Measurements from ENCODE around the gene POLR2L. TPM values are rescaled to one million over a fixed set of nuclear protein-coding genes. Genes with fewer than 3 reads are reported as not detected.

POLR2L gene
- total RNA-seq, 1 donor from 2014 or later: 142 TPM

DNA sequence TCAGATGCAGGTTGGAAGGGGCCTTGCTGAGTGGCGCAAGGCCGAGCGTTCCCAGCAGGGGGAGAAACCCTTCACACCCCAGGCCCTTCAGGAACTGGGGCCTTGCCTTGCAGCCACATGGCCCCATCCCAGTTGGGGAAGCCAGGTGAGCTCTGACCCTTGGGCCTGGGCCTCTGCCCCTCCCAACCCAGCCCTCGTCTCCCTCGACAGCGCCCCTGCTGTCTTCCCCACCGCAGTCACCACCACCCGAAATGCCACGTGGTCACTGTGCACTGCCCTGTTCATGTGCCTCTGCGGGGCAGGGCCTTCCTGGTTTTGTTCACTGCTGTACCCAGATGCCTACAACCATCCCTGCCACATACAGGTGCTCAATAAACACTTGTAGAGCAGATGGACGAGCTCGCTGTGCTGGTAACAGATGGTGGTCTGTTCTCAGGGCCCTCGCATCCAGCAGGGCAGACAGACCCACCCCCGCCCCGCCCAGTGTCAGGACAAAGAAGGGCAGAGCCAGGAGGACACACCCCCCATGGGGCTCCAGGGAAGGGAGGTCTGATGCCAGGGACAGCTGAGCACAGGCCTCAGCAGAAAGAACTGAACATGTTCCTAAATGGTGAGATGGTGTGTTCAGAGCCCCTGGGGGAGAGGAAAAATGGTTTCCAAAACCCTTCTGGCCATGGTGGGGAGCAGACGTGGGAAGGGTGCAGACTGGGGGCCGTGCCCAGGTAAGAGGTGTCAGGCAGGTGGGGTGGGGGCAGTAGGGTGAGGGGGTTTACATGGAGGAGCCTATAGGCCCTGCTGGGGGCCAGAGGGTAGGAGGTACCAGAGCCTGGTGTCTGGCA, 3.7 kb downstream of the POLR2L start:
- TF ChIP-seq, protein P1, sequence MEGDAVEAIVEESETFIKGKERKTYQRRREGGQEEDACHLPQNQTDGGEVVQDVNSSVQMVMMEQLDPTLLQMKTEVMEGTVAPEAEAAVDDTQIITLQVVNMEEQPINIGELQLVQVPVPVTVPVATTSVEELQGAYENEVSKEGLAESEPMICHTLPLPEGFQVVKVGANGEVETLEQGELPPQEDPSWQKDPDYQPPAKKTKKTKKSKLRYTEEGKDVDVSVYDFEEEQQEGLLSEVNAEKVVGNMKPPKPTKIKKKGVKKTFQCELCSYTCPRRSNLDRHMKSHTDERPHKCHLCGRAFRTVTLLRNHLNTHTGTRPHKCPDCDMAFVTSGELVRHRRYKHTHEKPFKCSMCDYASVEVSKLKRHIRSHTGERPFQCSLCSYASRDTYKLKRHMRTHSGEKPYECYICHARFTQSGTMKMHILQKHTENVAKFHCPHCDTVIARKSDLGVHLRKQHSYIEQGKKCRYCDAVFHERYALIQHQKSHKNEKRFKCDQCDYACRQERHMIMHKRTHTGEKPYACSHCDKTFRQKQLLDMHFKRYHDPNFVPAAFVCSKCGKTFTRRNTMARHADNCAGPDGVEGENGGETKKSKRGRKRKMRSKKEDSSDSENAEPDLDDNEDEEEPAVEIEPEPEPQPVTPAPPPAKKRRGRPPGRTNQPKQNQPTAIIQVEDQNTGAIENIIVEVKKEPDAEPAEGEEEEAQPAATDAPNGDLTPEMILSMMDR (IDR thresholded peaks at IDR 0.05): peak; percentile 51

DNA sequence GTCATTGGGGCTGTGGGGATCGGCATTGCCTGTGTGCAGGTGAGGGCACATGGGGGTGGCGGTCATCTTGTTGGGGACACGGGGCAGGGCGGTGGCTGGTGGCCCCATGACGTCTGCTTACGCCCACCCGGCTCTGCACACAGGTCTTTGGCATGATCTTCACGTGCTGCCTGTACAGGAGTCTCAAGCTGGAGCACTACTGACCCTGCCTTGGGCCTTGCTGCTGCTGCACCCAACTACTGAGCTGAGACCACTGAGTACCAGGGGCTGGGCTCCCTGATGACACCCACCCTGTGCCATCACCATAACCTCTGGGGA, 4.4 kb downstream of the POLR2L start:
- Mint-ChIP-seq H3K4me3 (ENCODE audit: unreplicated experiment) (no peak overlapping the region), H3K27me3 (ENCODE audit: low read depth) (no peaks in the 10 kb centered on the region), H3K9me3 (ENCODE audit: low read depth) (no peaks in the 10 kb centered on the region), H3K4me1 (ENCODE audit: low read depth) (peaks cover 38% of the 10 kb centered on the region), H3K27ac (ENCODE audit: unreplicated experiment) (no peak overlapping the region), H3K36me3 (ENCODE audit: low read depth) (peaks cover 6% of the 10 kb centered on the region)
- DNase-seq (ENCODE audit: low spot score): no peak
- TF ChIP-seq, protein P1 (IDR thresholded peaks at IDR 0.05): no peak

More for the DNA sequence above, 3.7 kb downstream of the POLR2L start:
- Mint-ChIP-seq H3K9me3 (ENCODE audit: low read depth) (no peaks in the 10 kb centered on the region), H3K4me1 (ENCODE audit: low read depth) (peaks cover 43% of the 10 kb centered on the region), H3K4me3 (ENCODE audit: unreplicated experiment) (no peak overlapping the region), H3K27ac (ENCODE audit: unreplicated experiment) (peak overlapping the region; percentile 59), H3K36me3 (ENCODE audit: low read depth) (peaks cover 6% of the 10 kb centered on the region), H3K27me3 (ENCODE audit: low read depth) (no peaks in the 10 kb centered on the region)
- DNase-seq (ENCODE audit: low spot score): no peak

DNA sequence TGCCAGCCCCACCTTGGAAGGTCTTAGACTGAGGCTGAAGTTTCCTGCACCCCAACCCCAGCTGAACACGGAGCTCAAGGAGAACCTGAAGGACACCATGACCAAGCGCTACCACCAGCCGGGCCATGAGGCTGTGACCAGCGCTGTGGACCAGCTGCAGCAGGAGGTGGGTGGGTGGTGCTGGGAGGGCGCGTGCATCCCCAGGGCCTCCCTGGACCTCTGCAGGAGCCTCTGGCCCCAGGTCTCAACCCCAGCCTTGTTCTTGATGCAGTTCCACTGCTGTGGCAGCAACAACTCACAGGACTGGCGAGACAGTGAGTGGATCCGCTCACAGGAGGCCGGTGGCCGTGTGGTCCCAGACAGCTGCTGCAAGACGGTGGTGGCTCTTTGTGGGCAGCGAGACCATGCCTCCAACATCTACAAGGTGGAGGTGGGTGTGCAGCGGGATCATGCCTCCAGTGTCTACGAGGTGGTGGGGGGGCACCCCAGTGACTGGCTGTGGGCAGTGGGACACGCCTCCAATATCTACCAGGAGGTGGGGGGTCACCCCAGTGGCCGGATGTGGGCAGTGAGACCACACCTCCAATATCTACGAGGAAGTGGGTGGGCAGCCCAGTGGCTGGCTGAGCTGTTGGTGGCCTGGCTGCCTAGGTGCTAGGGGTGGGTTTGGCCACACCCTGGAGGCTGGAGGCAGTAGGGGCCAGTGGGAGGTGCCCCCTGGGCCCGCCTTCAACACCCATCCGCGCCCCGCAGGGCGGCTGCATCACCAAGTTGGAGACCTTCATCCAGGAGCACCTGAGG, 4.9 kb downstream of the POLR2L start:
- peaks cover 6% of the 10 kb centered on the region for H3K36me3 Mint-ChIP-seq (ENCODE audit: low read depth)
- TF ChIP-seq, protein P1 (IDR thresholded peaks at IDR 0.05): no peak
- H3K9me3 Mint-ChIP-seq (ENCODE audit: low read depth): no peaks in the 10 kb centered on the region
- no peak overlapping the region for H3K4me3 Mint-ChIP-seq (ENCODE audit: unreplicated experiment)
- H3K27ac Mint-ChIP-seq (ENCODE audit: unreplicated experiment): no peak overlapping the region
- peaks cover 39% of the 10 kb centered on the region for H3K4me1 Mint-ChIP-seq (ENCODE audit: low read depth)
- no peaks in the 10 kb centered on the region for H3K27me3 Mint-ChIP-seq (ENCODE audit: low read depth)
- no peak for DNase-seq (ENCODE audit: low spot score)

DNA sequence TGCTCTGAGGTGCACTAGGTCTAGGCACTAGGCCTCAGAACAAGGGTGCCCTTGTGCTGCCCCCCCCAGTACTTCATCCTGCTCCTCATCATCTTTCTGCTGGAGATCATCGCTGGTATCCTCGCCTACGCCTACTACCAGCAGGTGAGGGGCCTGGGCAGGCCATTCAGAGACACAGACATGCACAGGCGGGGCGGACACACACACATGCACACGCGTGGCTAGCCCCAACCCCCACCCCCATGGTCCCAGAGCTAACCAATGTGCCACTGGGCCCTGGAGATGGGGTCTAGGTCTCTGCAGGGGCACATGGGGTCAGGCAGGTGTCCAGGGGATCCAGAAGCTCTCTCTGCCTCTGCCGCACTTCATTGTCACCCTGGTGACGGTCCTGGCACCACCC, 5.6 kb downstream of the POLR2L start:
- Mint-ChIP-seq H3K27ac (ENCODE audit: unreplicated experiment) (no peak overlapping the region), H3K4me3 (ENCODE audit: unreplicated experiment) (no peak overlapping the region), H3K9me3 (ENCODE audit: low read depth) (no peaks in the 10 kb centered on the region), H3K36me3 (ENCODE audit: low read depth) (peaks cover 6% of the 10 kb centered on the region), H3K4me1 (ENCODE audit: low read depth) (peaks cover 46% of the 10 kb centered on the region), H3K27me3 (ENCODE audit: low read depth) (no peaks in the 10 kb centered on the region)
- no peak for DNase-seq (ENCODE audit: low spot score)
- TF ChIP-seq, protein P1 (IDR thresholded peaks at IDR 0.05): no peak

DNA sequence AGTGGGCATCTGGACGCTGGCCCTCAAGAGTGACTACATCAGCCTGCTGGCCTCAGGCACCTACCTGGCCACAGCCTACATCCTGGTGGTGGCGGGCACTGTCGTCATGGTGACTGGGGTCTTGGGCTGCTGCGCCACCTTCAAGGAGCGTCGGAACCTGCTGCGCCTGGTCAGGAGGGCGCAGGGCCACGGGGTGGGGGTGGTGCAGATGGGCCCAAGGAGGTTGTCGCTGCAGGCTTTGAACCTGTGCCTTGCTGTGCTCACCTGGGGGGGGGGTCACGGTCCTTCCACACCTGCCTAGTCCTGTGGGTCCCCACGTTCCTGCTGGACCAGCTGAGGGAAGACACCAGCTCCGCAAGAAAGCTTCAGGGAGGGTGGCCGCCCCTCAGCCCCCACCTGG, 6.1 kb downstream of the POLR2L start:
- Mint-ChIP-seq H3K9me3 (ENCODE audit: low read depth) (no peaks in the 10 kb centered on the region), H3K4me1 (ENCODE audit: low read depth) (peaks cover 48% of the 10 kb centered on the region)

More for the DNA sequence above, 6.1 kb downstream of the POLR2L start:
- DNase-seq (ENCODE audit: low spot score): no peak
- Mint-ChIP-seq H3K4me3 (ENCODE audit: unreplicated experiment) (no peak overlapping the region), H3K27me3 (ENCODE audit: low read depth) (no peaks in the 10 kb centered on the region), H3K36me3 (ENCODE audit: low read depth) (peaks cover 6% of the 10 kb centered on the region), H3K27ac (ENCODE audit: unreplicated experiment) (no peak overlapping the region)
- TF ChIP-seq, protein P1 (IDR thresholded peaks at IDR 0.05): no peak

Data from chondrocyte (in vitro differentiated cells).